Measurements from ENCODE around the gene TMA7. TPM values are rescaled to one million over a fixed set of nuclear protein-coding genes. Genes with fewer than 3 reads are reported as not detected.
A peak's percentile ranks its signal among the peaks of the same experiment; 100 is the strongest.

The TMA7 gene
- total and polyA plus RNA-seq, 9 of the 15 experiments (the other 6 are each of a cell fraction or from before 2014, with no cell fraction given), result 209 to 1,003 (median 486) TPM

- H2AFZ ChIP-seq (ENCODE audit: low read depth, low read length), result no peak overlapping the region
- peaks cover 9% of the 10 kb centered on the region for H3K79me2 ChIP-seq (ENCODE audit: control insufficient read depth, insufficient read depth, low read length)
- peaks cover 38% of the 10 kb centered on the region; the same call in 1 of the 3 replicates for H3K36me3 ChIP-seq (ENCODE audit: control insufficient read depth, insufficient read depth, low read length)
- POLR2A ChIA-PET, result interaction anchor here (0.6 to 1.0 kb wide), 2 partner anchors 13 to 27 kb away, joined by 3 to 4 read pairs; partner anchors contain the start of genes CCDC51 and TMA7
- H3K9ac ChIP-seq (ENCODE audit: insufficient read depth in 1 of 2, low read depth in 2 of 2, low read length in 2 of 2), result peak overlapping the region; percentile 68 to 83; a peak in 3 of 4 replicates
- H3K4me1 ChIP-seq (replicated peaks in 1 of 2; ENCODE audit: control insufficient read depth in 2 of 2, insufficient read depth in 2 of 2, low read length in 2 of 2), result peaks cover 6 to 49% of the 10 kb centered on the region in 2 experiments
- FAIRE-seq (no peak), DNase-seq (ENCODE audit: extremely low read depth in 1 of 4, low spot score in 3 of 4) (no peak), ATAC-seq (no peak)
- H3K9me1 ChIP-seq (ENCODE audit: control insufficient read depth, insufficient read depth, low read length), result no peaks in the 10 kb centered on the region
- CTCF ChIA-PET (ENCODE audit: low intra/inter-chr PET ratio), result no interaction called here
- H3K27ac ChIP-seq (ENCODE audit: extremely low read depth, low read depth, low read length), result peak overlapping the region; percentile 88
- no peaks in the 10 kb centered on the region for H3K9me3 ChIP-seq (replicated peaks; ENCODE audit: control insufficient read depth, insufficient read depth, low read depth, low read length)
- intact Hi-C loops (cut with micrococcal nuclease) (no loop called here), in situ Hi-C loops (cut with MboI) (loop anchor here (5.0 kb wide), 1 partner anchor 91 kb away; the partner anchor contains the start of gene PFKFB4)
- WGBS (ENCODE audit: insufficient coverage, low coverage, missing lambda C conversion rate), result 86% methylated on average over 10 of the region's 19 CpGs
- H3K4me2 ChIP-seq (ENCODE audit: insufficient read depth, low read length), result peak overlapping the region; percentile 46; the same call in 1 of the 2 replicates
- no peak overlapping the region for H3K4me3 ChIP-seq
- H3K27me3 ChIP-seq (ENCODE audit: control insufficient read depth in 2 of 2, insufficient read depth in 2 of 2, low read length in 2 of 2), result no peaks in the 10 kb centered on the region
- no peaks in the 10 kb centered on the region; the same call in 1 of the 2 replicates for H4K20me1 ChIP-seq (replicated peaks; ENCODE audit: control insufficient read depth, insufficient read depth, low read length)
- no TSS peak for BruUV-seq (replicated peaks)
- TF ChIP-seq RBM22 (IDR thresholded peaks at IDR 0.05; ENCODE audit: low read depth, low read length, poor library complexity, severe bottlenecking) (peak; percentile 31), ZNF318 (IDR thresholded peaks at IDR 0.05; ENCODE audit: borderline replicate concordance in 1 of 2, low read depth in 1 of 2) (no peak), GABPB2 (CRISPR knock-in tag; conservative IDR thresholded peaks at IDR 0.05) (no peak), ZNF124 (CRISPR knock-in tag; IDR thresholded peaks at IDR 0.05) (peak; percentile 52; the same call in 1 of the 2 replicates), WHSC1 (IDR thresholded peaks at IDR 0.05; ENCODE audit: low read length) (no peak), TFAP4 (CRISPR knock-in tag; IDR thresholded peaks at IDR 0.05; ENCODE audit: borderline replicate concordance) (no peak), CTCF (IDR thresholded peaks at IDR 0.05 in 2 of 3, conservative IDR thresholded peaks at IDR 0.05 in 1 of 3; ENCODE audit: insufficient read depth in 2 of 3, low read depth in 1 of 3, low read length in 3 of 3) (no peak), ZNF239 (CRISPR knock-in tag; IDR thresholded peaks at IDR 0.05) (no peak), ZNF584 (CRISPR knock-in tag; IDR thresholded peaks at IDR 0.05; ENCODE audit: low read depth) (no peak)
Measured at GRCh38 chr3:48466386-48467109, 26.5 kb downstream of the TMA7 start.

Data from K562 (cell line).